Measurements from ENCODE around the gene THAP9. TPM values are rescaled to one million over a fixed set of nuclear protein-coding genes. Genes with fewer than 3 reads are reported as not detected.

Gene THAP9
- total RNA-seq, 2 donors from 2014 or later: 2.7 to 3.9 TPM

DNA sequence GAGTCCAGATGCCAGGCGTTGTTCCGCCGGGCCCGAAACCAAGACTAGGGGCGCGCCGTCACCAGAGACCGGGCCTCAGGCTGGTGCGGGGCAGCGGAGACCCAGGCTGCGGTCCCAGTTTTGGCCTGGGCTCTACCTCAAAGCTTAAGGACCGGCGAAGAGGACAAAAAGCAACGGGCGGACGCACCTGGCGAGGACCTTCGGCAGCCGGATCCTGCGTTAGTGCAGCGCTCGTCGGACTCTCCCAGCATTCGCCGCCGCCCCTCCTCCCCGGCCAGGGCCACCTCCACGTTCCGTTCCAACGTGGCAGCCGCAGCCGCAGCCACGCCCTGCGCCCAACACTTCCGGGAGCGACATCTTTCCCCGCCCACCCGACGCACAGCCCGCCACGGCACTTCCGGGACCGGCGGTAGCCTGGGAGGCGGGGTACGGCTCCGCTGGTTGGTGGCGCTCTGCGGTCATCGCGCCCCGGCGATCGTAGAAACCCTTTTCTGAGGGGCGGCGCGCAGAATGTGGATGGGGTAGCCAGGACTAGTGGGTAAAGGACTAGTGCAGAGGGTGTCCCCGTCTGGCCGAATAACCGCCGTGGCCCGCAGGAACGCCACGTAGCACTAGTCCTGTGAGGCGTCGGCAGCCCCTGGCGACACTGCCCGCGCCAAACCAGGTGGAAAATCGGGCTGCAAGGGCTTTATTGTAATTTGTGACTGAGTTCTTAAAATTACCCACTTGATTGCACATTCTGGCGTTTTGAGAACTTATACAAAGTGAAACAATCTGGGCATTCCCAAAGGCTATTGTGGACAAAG lies 9.4 kb upstream of the THAP9 start, which contains the start of gene SEC31A:
SEC31A (minus strand) TSS at position 253 of the 806 bp plus-strand sequence. CDS start 9,217 bp downstream, outside the sequence.
- no peaks in the 10 kb centered on the region for H3K9me3 ChIP-seq

DNA sequence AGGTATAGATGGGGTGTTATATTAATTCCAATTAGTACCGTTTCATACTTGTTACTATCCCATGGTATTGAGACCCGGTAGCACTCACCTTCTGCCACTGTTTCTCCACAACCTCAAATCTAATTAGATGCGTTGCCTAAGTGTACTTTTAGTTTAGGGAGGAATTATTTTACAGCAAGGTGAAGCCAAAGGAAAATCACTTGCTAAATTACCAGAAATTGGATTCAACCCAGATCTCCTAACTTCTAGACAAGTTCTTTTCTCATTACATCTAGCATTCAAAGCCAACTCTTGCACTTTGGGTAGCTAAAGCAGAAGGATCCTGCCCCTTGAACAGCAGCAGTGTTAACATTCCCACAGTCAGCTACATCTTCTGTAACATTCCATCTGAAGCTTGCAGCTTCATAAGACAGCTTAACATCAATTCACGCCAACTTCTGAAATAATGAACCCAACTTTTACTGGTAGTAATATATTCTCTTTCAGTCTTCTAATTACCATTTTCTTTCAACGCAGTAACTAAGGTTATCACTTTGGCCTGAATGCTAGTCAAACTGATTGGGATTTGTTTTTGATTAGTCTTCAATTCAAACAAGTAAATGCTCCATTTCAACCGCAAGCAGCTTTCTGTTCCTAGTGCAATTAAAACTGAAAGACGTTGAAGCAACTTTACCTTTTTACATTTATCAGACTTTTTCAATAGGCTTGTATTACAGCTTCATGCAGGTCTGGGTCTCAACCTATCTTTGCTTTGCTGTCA lies 8.6 kb upstream of the THAP9 start:
- Histone ChIP-seq H3K9me3 (no peaks in the 10 kb centered on the region), H3K4me1 (ENCODE audit: control insufficient read depth in 1 of 2, low read depth in 2 of 2) (peaks cover 16 to 28% of the 10 kb centered on the region in 2 donors), H3K36me3 (peaks cover 6% of the 10 kb centered on the region), H3K4me3 (peak overlapping the region; percentile 89), H3K27me3 (replicated peaks; ENCODE audit: insufficient read depth) (no peaks in the 10 kb centered on the region), H3K27ac (peak overlapping the region; percentile 95 to 98)
- DNase-seq (ENCODE audit: low spot score) (no peak), ATAC-seq (ENCODE audit: insufficient number of reproducible peaks, low FRiP score, low read depth) (no peak)
- TF ChIP-seq, protein P1, sequence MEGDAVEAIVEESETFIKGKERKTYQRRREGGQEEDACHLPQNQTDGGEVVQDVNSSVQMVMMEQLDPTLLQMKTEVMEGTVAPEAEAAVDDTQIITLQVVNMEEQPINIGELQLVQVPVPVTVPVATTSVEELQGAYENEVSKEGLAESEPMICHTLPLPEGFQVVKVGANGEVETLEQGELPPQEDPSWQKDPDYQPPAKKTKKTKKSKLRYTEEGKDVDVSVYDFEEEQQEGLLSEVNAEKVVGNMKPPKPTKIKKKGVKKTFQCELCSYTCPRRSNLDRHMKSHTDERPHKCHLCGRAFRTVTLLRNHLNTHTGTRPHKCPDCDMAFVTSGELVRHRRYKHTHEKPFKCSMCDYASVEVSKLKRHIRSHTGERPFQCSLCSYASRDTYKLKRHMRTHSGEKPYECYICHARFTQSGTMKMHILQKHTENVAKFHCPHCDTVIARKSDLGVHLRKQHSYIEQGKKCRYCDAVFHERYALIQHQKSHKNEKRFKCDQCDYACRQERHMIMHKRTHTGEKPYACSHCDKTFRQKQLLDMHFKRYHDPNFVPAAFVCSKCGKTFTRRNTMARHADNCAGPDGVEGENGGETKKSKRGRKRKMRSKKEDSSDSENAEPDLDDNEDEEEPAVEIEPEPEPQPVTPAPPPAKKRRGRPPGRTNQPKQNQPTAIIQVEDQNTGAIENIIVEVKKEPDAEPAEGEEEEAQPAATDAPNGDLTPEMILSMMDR (IDR thresholded peaks at IDR 0.05): no peak

More for the DNA sequence above, 9.4 kb upstream of the THAP9 start, which contains the start of gene SEC31A:
- peaks cover 6% of the 10 kb centered on the region for H3K36me3 ChIP-seq
- TF ChIP-seq, protein P1 (IDR thresholded peaks at IDR 0.05): no peak
- peak within 1 kb of the TSS; percentile 95 to 98 for H3K27ac ChIP-seq
- ATAC-seq (ENCODE audit: insufficient number of reproducible peaks, low FRiP score, low read depth) (peak; percentile 98), DNase-seq (ENCODE audit: low spot score) (peak; percentile 84)
- no peaks in the 10 kb centered on the region for H3K27me3 ChIP-seq (replicated peaks; ENCODE audit: insufficient read depth)
- peak within 1 kb of the TSS; percentile 89 for H3K4me3 ChIP-seq
- peaks cover 21 to 36% of the 10 kb centered on the region in 2 donors for H3K4me1 ChIP-seq (ENCODE audit: control insufficient read depth in 1 of 2, low read depth in 2 of 2)

DNA sequence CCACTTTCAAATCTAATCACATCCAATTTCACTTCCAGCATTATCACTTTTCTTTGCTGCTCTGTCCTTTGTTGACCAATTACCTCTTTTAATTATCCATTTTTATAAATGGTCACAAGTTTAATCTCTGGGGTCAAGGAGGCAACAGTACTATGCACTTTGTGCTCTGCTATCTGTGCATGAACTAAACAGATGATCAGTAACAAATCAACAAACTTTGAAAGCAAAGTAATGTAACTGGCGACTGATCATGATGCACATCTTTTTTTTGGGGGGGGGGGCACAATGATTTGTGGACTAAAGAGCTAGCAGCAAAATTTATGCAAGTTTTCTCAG lies 8.1 kb upstream of the THAP9 start:
- peak overlapping the region in 1 of 2 donors; percentile 98 for H3K27ac ChIP-seq
- H3K4me1 ChIP-seq (ENCODE audit: control insufficient read depth in 1 of 2, low read depth in 2 of 2): peaks cover 17 to 25% of the 10 kb centered on the region in 2 donors

DNA sequence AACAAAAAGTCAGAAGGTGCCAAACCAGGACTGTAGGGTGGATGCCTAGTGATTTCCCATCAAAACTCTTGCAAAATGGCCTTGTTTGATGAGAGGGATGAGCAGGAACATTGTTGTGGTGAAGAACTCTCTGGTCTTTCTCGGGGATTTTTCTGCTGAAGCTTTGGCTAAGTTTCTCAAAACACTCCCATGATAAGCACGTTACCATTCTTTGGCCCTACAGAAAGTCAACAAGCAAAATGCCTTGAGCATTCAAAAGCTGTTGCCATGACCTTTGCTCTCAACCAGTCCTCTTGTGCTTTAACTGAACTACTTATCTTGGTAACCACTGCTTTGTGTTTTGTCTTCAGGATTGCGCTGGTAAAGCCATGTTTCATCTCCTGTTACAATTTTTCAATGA lies 6.6 kb upstream of the THAP9 start:
- H3K4me1 ChIP-seq (ENCODE audit: control insufficient read depth in 1 of 2, low read depth in 2 of 2): peaks cover 24 to 33% of the 10 kb centered on the region in 2 donors
- DNase-seq (ENCODE audit: low spot score) (no peak), ATAC-seq (ENCODE audit: insufficient number of reproducible peaks, low FRiP score, low read depth) (no peak)
- H3K36me3 ChIP-seq: peaks cover 6% of the 10 kb centered on the region
- no peak overlapping the region for H3K27ac ChIP-seq
- H3K27me3 ChIP-seq (replicated peaks; ENCODE audit: insufficient read depth): no peaks in the 10 kb centered on the region
- H3K4me3 ChIP-seq: no peak overlapping the region
- TF ChIP-seq, protein P1 (IDR thresholded peaks at IDR 0.05): no peak
- no peaks in the 10 kb centered on the region for H3K9me3 ChIP-seq

More for the DNA sequence above, 8.1 kb upstream of the THAP9 start:
- TF ChIP-seq, protein P1 (IDR thresholded peaks at IDR 0.05): no peak
- Histone ChIP-seq H3K4me3 (no peak overlapping the region), H3K9me3 (no peaks in the 10 kb centered on the region), H3K36me3 (peaks cover 6% of the 10 kb centered on the region), H3K27me3 (replicated peaks; ENCODE audit: insufficient read depth) (no peaks in the 10 kb centered on the region)
- no peak for ATAC-seq (ENCODE audit: insufficient number of reproducible peaks, low FRiP score, low read depth)
- DNase-seq (ENCODE audit: low spot score): no peak

DNA sequence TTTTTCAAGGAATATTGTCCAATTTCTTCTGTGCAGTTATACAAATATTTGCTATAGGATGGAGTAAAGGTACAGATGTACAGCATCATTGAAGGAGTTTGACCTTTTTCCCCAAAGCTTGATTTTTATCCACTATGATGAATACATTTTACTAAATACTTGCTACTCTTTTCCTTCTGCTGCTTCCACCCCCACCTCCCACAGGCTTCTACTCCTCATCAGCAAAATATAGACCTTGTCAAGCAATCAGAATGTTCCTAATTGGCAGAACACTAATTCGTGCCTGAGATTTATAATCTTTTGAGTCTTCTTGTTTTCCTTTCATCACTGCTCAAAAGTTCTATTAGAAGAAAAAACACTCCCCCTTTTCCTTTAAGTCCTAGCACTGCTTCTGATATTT lies 3.8 kb upstream of the THAP9 start:
- Histone ChIP-seq H3K27ac (no peak overlapping the region), H3K36me3 (peaks cover 6% of the 10 kb centered on the region)
- TF ChIP-seq, protein P1 (IDR thresholded peaks at IDR 0.05): no peak

More for the DNA sequence above, 3.8 kb upstream of the THAP9 start:
- Histone ChIP-seq H3K4me1 (ENCODE audit: control insufficient read depth in 1 of 2, low read depth in 2 of 2) (peaks cover 19 to 31% of the 10 kb centered on the region in 2 donors), H3K4me3 (no peak overlapping the region), H3K27me3 (replicated peaks; ENCODE audit: insufficient read depth) (no peaks in the 10 kb centered on the region), H3K9me3 (no peaks in the 10 kb centered on the region)
- DNase-seq (ENCODE audit: low spot score): no peak
- ATAC-seq (ENCODE audit: insufficient number of reproducible peaks, low FRiP score, low read depth): no peak

All from thoracic aorta (tissue), 2 donors.